Measurements from ENCODE around the gene EZR. TPM values are rescaled to one million over a fixed set of nuclear protein-coding genes. Genes with fewer than 3 reads are reported as not detected.
"Not testable (repeated sequence)": the region's sequence is repeated elsewhere in the genome, so short reads cannot be mapped to it uniquely, and the experiment has no call there.

The EZR gene
- total RNA-seq, 2 donors from 2014 or later: 257 to 424 TPM

GRCh38 chr6:158826819-158827501 lies 7.8 kb upstream of the EZR start:
- Histone ChIP-seq H3K4me1 (no peaks in the 10 kb centered on the region), H3K27me3 (no peaks in the 10 kb centered on the region), H3K9me3 (no peaks in the 10 kb centered on the region), H3K9ac (ENCODE audit: low read depth in 2 of 2, low read length in 2 of 2) (no peak overlapping the region), H3K4me3 (no peak overlapping the region), H3K36me3 (no peaks in the 10 kb centered on the region), H3K27ac (no peak overlapping the region)
- intact Hi-C loops (cut with DNase I): no loop called here
- DNase-seq: no peak
- no peak for TF ChIP-seq CTCF (IDR thresholded peaks at IDR 0.05)

GRCh38 chr6:158825951-158826306 lies 6.8 kb upstream of the EZR start:
- no peak overlapping the region for H3K4me3 ChIP-seq
- no peaks in the 10 kb centered on the region for H3K36me3 ChIP-seq
- DNase-seq: no peak
- no peaks in the 10 kb centered on the region for H3K4me1 ChIP-seq
- no peaks in the 10 kb centered on the region for H3K9me3 ChIP-seq
- intact Hi-C loops (cut with DNase I): no loop called here
- H3K27ac ChIP-seq: no peak overlapping the region
- no peaks in the 10 kb centered on the region for H3K27me3 ChIP-seq
- no peak overlapping the region for H3K9ac ChIP-seq (ENCODE audit: low read depth in 2 of 2, low read length in 2 of 2)
- TF ChIP-seq CTCF (IDR thresholded peaks at IDR 0.05): no peak

GRCh38 chr6:158825038-158825950 lies 6.1 kb upstream of the EZR start:
- no peaks in the 10 kb centered on the region for H3K27me3 ChIP-seq
- DNase-seq: no peak

GRCh38 chr6:158823616-158824015 lies 4.4 kb upstream of the EZR start:
- H3K4me1 ChIP-seq; H3K36me3 ChIP-seq; H3K27me3 ChIP-seq; H3K9me3 ChIP-seq; H3K27ac ChIP-seq; H3K9ac ChIP-seq (ENCODE audit: low read depth in 2 of 2, low read length in 2 of 2); intact Hi-C loops (cut with DNase I); H3K4me3 ChIP-seq; DNase-seq: not testable (repeated sequence)

More at GRCh38 chr6:158825038-158825950, 6.1 kb upstream of the EZR start:
- intact Hi-C loops (cut with DNase I): no loop called here
- Histone ChIP-seq H3K4me1 (no peaks in the 10 kb centered on the region), H3K36me3 (no peaks in the 10 kb centered on the region), H3K9me3 (no peaks in the 10 kb centered on the region), H3K27ac (no peak overlapping the region), H3K4me3 (no peak overlapping the region), H3K9ac (ENCODE audit: low read depth in 2 of 2, low read length in 2 of 2) (no peak overlapping the region)
- no peak for TF ChIP-seq CTCF (IDR thresholded peaks at IDR 0.05)

- intact Hi-C loops (cut with DNase I): loop anchor here (10.0 kb wide), 1 partner anchor 115 kb away; no protein-coding TSS in a partner anchor
- H3K4me1 ChIP-seq: no peaks in the 10 kb centered on the region
- H3K27ac ChIP-seq: peak overlapping the region; percentile 97
- H3K4me3 ChIP-seq: no peak overlapping the region
- no peaks in the 10 kb centered on the region for H3K9me3 ChIP-seq
- no peak for DNase-seq
- H3K36me3 ChIP-seq: no peaks in the 10 kb centered on the region
- peak overlapping the region in 1 of 2 donors; percentile 63 for H3K9ac ChIP-seq (ENCODE audit: low read depth in 2 of 2, low read length in 2 of 2)
- no peaks in the 10 kb centered on the region for H3K27me3 ChIP-seq
- no peak for TF ChIP-seq CTCF (IDR thresholded peaks at IDR 0.05)
These were observed 932 bp upstream of the EZR start for GRCh38 chr6:158819977-158820622.

All from colonic mucosa (tissue), 4 donors.